HG03095 (cell line): ENCODE data around the gene NAA20.

Experiments used
- ATAC-seq: cut with Tn5 transposase; IDR thresholded peaks from one replicate; pipeline ENCODE4 v1.9.1; 2021; ENCODE audit warnings: moderate library complexity; ENCODE audit not compliant: unreplicated experiment

Gene NAA20

GRCh38 chr20:20070871-20071726 is 53.9 kb downstream of the NAA20 start:
- ATAC-seq, result no peak

- no peak for ATAC-seq
Measured at GRCh38 chr20:20073801-20074371, 56.7 kb downstream of the NAA20 start.

GRCh38 chr20:20075032-20075431 is 57.9 kb downstream of the NAA20 start:
- ATAC-seq, result no peak

GRCh38 chr20:20076297-20077065 is 59.3 kb downstream of the NAA20 start:
- ATAC-seq, result no peak

- ATAC-seq, result no peak
Measured at GRCh38 chr20:20078041-20078440, 60.9 kb downstream of the NAA20 start.

- ATAC-seq, result no peak
Measured at GRCh38 chr20:20079102-20079784, 62.1 kb downstream of the NAA20 start.
